GM18873 (cell line): ENCODE results near the gene SEC24B.

Experiments
- ATAC-seq: cut with Tn5 transposase; IDR thresholded peaks from one replicate; pipeline ENCODE4 v1.9.1; 2021; ENCODE audit warnings: mild to moderate bottlenecking, moderate library complexity, moderate number of reproducible peaks; ENCODE audit not compliant: unreplicated experiment, low FRiP score

The SEC24B gene

GRCh38 chr4:109433205-109434006, at the start of gene SEC24B:
TSS of gene SEC24B (plus strand) at chr4:109433815. CDS start at chr4:109433870, 55 bp downstream.
- ATAC-seq: peak; percentile 82

GRCh38 chr4:109383823-109384222, 49.8 kb upstream of the SEC24B start:
- no peak for ATAC-seq

GRCh38 chr4:109385260-109385659, 48.4 kb upstream of the SEC24B start:
- ATAC-seq: no peak

- ATAC-seq: no peak
Observed at GRCh38 chr4:109389369-109390114, 44.1 kb upstream of the SEC24B start.

GRCh38 chr4:109390115-109390768, 43.4 kb upstream of the SEC24B start:
- ATAC-seq: no peak

DNA sequence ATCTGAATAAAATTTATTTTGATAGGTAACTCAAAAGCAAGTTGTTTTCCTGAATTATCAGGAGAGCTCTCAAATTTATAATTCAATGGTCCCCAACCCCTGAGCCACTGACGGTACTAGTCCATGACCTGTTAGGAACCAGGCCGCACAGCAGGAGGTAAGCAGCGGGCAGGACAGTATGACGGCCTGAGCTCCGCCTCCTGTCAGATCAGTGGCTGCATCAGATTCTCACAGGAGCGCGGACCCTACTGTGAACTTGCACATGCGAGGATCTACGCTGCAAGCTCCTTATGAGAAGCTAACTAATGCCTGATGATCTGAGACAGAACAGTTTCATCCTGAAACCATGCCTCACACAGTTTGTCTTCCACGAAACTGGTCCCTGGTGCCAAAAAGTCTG, 37.9 kb upstream of the SEC24B start:
- ATAC-seq: no peak

DNA sequence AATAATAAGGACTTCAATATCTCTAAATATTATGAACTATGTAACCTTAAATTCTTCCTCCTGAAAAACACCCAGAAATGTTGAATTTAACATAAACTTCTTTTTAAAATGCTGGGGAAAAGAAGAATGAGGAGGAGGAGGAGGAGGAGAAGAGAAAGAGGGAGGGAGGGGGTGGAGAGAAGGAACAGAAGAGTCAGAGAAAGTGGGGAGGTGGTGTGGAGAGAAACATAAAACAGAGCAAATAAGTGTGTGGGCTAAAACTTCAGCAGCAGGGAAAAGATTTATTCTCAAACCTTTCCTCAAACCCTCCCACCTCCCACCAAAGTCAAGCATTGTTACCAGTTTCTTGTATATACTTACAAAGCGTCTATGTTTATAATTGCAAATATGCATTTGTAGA, 34.7 kb upstream of the SEC24B start:
- no peak for ATAC-seq

- ATAC-seq: no peak
Observed at GRCh38 chr4:109406337-109406931, 27.2 kb upstream of the SEC24B start.

DNA sequence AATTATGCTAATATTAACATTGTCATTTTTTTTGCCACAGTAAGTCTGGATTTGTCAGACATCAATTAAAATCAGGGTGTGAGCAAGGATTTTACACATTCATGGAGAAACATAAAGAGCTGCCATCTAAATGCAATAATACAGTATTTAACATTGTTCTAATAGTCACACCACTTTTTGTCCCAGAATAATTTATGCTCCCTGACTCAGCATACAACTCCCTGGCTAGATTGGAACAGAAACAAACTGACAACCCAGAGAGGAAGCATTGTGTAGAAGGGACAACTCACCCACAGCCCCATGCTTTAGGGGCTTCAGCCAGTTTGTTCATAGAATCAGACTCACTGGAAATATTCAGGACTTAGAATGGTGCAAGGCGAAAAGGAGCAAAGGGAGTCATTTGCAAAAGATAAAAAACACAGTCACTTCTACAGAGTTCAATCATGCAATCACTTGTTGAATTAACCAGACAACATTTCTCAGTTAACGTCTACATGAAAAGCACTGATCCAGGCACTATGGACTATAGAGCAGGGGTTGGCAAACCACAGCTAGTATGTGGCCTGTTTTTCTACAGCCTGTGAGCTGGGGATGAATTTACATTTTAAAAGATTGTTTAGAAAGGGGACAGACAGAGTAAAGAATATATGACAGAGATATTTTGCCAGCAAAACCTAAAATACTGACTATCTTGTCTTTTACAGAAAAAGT, 26.4 kb upstream of the SEC24B start:
- ATAC-seq: no peak

- ATAC-seq: no peak
Observed at GRCh38 chr4:109408711-109409110, 24.9 kb upstream of the SEC24B start.

DNA sequence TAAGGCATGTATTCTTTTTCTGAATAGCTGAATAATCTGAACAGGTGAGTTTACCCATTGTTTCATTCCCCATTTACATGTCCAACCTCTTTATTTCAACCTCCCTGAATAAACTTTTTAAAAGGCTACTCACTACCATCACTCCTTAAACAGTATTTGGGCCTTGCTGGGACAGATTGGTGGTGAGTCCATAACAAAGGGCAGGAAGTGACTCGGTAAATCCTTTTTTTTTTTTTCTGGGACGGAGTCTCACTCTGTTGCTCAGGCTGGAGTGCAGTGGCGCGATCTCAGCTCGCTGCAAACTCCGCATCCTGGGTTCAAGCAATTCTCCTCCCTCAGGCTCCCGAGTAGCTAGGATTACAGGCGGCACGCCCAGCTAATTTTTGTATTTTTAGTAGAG, 23.4 kb upstream of the SEC24B start:
- ATAC-seq: no peak

DNA sequence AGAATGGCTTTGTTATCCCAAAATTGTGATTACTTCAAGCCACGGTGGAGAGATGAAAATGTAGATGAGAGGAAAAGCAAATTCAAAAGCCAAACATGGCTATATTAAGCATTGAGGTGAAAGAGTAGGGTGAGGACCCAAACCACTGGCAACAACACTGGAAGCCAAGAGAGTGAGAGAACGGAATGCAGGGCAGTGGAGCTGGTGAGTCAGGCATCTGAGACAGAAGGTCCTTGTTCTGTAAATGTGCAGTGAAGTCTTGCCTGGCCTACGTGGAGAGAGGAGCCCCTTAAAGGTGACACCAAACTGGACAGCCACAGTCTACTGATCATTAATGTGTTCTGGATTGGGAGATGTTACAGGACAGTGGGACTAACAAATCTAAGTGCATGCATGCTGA, 22.8 kb upstream of the SEC24B start:
- no peak for ATAC-seq

DNA sequence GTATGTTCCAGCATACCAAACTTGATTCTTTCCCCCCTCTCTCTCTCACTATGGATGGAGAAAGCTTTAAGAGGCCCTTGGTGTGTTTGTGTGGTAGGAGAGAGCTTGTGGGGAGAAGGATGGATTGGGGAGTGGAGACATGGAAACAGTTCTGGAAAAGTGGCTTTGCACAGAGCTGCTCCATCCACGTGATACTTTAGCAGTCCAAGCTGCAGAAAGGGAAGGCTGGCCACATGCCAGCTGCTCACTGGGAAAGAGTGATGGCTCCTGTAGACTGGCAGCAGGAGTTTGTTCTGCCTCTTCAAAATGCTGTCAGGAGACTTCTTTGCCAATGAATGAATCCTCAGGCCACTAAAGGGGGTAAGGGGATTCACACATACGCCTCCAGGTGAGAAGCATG, 21.7 kb upstream of the SEC24B start:
- no peak for ATAC-seq

- ATAC-seq: no peak
Observed at GRCh38 chr4:109412776-109413175, 20.8 kb upstream of the SEC24B start.

DNA sequence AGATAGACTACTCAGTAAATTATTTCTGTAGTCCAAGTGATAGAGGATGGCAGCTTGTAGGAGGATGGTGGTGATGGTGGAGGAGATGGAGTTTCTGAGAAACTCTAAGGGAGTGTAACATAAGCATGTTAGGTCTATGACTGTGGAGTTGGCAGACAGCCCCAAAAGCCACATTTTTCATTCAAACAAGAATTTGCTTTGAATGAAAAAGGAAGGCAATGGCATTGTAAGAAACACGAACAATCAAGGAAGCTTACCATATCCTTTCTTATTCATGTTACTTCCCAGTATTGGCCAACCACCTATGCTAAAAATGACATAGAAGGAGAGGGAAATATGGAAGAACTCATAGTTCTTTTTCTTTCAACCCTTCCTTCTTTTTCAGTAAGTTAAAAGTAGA, 18.7 kb upstream of the SEC24B start:
- no peak for ATAC-seq

- ATAC-seq: no peak
Observed at GRCh38 chr4:109418588-109418987, 15.0 kb upstream of the SEC24B start.

DNA sequence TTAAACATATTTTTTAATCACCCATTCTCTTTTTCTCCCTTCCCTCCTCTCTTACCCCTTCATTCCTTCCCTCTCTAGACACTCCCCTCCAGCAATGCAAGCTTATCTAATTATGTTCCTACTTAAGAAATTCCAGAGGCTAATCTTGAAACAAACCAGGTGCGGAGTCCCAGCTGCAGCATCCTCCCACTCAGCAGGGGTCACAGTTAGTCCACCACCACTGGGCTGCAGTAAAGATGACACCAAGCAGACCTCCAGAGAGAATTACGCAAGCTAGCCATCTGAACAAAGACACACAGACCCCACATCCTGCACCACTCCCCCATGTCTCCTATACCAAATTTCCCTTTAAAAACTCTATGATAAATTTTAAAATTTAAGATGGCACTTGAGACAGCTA, 13.9 kb upstream of the SEC24B start:
- ATAC-seq: no peak

DNA sequence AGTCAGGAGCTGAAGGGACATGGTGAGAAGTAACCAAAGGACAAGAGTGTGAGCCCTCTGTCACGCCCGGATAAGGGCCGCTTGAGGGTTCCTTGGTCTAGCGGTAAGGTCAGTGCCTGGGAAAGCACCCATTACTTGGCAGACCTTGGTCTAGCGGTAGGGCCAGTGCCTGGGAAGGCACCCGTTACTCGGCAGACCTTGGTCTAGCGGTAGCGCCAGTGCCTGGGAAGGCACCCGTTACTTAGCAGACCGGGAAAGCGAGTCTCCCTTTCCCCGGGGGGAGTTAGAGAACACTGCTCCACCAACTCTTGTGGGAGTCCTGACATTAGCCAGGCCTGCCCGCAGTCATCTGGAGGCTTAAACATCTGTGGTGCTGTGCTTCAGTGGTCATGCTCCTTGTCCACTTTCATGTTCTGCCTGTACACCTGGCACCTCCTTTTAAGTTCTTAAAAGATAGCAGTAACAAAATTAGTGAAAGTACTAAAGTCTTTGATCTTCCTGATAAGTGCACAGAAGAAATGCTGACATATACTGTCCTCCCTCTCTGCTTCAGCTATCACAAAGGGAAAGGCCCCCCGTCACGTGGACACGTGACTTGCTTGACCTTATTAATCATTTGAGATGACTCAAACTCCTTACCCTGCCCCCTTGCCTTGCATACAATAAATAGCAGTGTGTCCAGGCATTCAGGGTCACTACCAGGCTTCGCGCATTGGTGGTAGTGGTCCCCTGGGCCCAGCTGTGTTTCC, 9.3 kb upstream of the SEC24B start:
- ATAC-seq: no peak

GRCh38 chr4:109425405-109425804, 8.2 kb upstream of the SEC24B start:
- no peak for ATAC-seq

DNA sequence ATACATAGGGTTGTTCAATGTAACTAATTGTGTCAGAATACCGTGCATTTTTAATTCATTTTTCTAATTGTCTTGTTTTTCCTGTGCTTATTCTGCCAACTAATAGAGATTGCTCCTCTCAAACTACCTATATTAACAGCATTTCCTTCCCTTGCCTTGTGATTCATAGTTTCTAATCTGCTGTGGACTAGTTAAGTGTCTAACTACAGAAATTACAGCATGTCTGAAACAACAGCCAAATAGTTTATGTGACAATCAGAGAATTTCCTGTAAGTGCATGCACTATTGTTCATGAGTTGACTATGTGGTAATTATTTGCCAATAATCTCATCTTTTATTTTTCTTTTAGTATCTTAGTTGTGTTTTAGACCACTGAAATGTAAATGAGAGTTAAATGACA, 4.1 kb upstream of the SEC24B start:
- ATAC-seq: no peak
